Measurements from ENCODE around the gene DAPK1.

DAPK1 gene

DNA sequence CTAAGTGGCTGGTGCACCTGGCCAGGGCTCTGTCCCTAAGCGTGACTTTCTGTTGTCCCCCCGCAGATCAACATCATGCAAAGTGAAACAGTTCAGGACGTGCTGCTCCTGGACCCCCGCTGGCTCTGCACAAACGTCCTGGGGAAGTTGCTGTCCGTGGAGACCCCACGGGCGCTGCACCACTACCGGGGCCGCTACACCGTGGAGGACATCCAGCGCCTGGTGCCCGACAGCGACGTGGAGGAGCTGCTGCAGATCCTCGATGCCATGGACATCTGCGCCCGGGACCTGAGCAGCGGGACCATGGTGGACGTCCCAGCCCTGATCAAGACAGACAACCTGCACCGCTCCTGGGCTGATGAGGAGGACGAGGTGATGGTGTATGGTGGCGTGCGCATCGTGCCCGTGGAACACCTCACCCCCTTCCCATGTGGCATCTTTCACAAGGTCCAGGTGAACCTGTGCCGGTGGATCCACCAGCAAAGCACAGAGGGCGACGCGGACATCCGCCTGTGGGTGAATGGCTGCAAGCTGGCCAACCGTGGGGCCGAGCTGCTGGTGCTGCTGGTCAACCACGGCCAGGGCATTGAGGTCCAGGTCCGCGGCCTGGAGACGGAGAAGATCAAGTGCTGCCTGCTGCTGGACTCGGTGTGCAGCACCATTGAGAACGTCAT lies 208.5 kb downstream of the DAPK1 start:
- TF ChIP-seq EZH2phosphoT487 (IDR thresholded peaks at IDR 0.05; ENCODE audit: low read depth) (no peak), CTCF (IDR thresholded peaks at IDR 0.05; ENCODE audit: low read depth, low read length) (no peak)
- H4K20me1 ChIP-seq (ENCODE audit: insufficient read depth, low read length) = no peaks in the 10 kb centered on the region

DNA sequence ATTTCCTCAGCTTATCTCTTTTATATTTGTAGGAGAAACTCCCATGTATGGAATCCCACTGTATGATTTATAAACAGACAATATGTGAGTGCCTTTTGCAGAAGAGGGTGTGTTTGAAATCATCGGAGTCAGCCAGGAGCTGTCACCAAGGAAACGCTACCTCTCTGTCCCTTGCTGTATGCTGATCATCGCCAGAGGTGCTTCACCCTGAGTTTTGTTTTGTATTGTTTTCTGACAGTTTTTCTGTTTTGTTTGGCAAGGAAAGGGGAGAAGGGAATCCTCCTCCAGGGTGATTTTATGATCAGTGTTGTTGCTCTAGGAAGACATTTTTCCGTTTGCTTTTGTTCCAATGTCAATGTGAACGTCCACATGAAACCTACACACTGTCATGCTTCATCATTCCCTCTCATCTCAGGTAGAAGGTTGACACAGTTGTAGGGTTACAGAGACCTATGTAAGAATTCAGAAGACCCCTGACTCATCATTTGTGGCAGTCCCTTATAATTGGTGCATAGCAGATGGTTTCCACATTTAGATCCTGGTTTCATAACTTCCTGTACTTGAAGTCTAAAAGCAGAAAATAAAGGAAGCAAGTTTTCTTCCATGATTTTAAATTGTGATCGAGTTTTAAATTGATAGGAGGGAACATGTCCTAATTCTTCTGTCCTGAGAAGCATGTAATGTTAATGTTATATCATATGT lies 210.3 kb downstream of the DAPK1 start:
- Histone ChIP-seq H3K4me2 (ENCODE audit: low read length) (no peak overlapping the region), H3K4me1 (ENCODE audit: low read length) (no peaks in the 10 kb centered on the region), H2AFZ (ENCODE audit: low read depth, low read length) (no peak overlapping the region), H3K9me3 (ENCODE audit: insufficient read depth, low read length) (no peaks in the 10 kb centered on the region), H3K27ac (ENCODE audit: low read length) (no peak overlapping the region), H3K27me3 (ENCODE audit: low read depth, low read length) (no peaks in the 10 kb centered on the region), H3K4me3 (ENCODE audit: low read length) (no peak overlapping the region), H3K9ac (ENCODE audit: low read length) (no peak overlapping the region), H4K20me1 (ENCODE audit: insufficient read depth, low read length) (no peaks in the 10 kb centered on the region), H3K36me3 (replicated peaks; ENCODE audit: low read depth, low read length) (no peaks in the 10 kb centered on the region), H3K79me2 (ENCODE audit: low read length) (no peaks in the 10 kb centered on the region)
- no peak for TF ChIP-seq CTCF (IDR thresholded peaks at IDR 0.05; ENCODE audit: low read depth, low read length)
- no peak for TF ChIP-seq EZH2phosphoT487 (IDR thresholded peaks at IDR 0.05; ENCODE audit: low read depth)

More for the DNA sequence above, 208.5 kb downstream of the DAPK1 start:
- H3K4me3 ChIP-seq (ENCODE audit: low read length) = no peak overlapping the region
- no peak overlapping the region for H3K27ac ChIP-seq (ENCODE audit: low read length)
- no peaks in the 10 kb centered on the region for H3K9me3 ChIP-seq (ENCODE audit: insufficient read depth, low read length)
- no peaks in the 10 kb centered on the region for H3K79me2 ChIP-seq (ENCODE audit: low read length)
- no peak overlapping the region for H3K4me2 ChIP-seq (ENCODE audit: low read length)
- H3K4me1 ChIP-seq (ENCODE audit: low read length) = no peaks in the 10 kb centered on the region
- no peaks in the 10 kb centered on the region for H3K36me3 ChIP-seq (replicated peaks; ENCODE audit: low read depth, low read length)
- H3K27me3 ChIP-seq (ENCODE audit: low read depth, low read length) = no peaks in the 10 kb centered on the region
- H3K9ac ChIP-seq (ENCODE audit: low read length) = no peak overlapping the region
- H2AFZ ChIP-seq (ENCODE audit: low read depth, low read length) = no peak overlapping the region

DNA sequence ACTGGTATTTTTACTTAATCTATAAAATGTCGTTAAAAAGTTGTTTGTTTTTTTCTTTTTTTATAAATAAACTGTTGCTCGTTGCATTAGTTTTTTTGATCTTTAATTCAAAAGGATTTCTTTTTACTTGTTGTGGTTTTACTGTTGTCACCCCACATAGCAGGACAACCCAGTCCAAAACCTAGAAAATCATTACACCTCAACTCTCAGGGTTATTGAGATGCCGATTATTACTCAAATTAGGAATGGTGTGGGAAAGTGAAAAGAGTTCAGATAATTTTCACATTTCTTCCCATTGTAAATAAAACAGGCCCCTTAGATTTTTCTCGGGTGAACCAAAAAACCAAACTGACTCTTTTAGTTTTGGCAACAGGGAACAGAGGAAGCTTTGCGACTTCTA lies 210.9 kb downstream of the DAPK1 start:
- H3K9me3 ChIP-seq (ENCODE audit: insufficient read depth, low read length) = no peaks in the 10 kb centered on the region
- H3K36me3 ChIP-seq (replicated peaks; ENCODE audit: low read depth, low read length) = no peaks in the 10 kb centered on the region
- H3K27ac ChIP-seq (ENCODE audit: low read length) = no peak overlapping the region
- no peaks in the 10 kb centered on the region for H4K20me1 ChIP-seq (ENCODE audit: insufficient read depth, low read length)
- no peak overlapping the region for H2AFZ ChIP-seq (ENCODE audit: low read depth, low read length)
- no peaks in the 10 kb centered on the region for H3K27me3 ChIP-seq (ENCODE audit: low read depth, low read length)
- no peaks in the 10 kb centered on the region for H3K79me2 ChIP-seq (ENCODE audit: low read length)
- TF ChIP-seq EZH2phosphoT487 (IDR thresholded peaks at IDR 0.05; ENCODE audit: low read depth) = no peak
- no peak overlapping the region for H3K4me3 ChIP-seq (ENCODE audit: low read length)
- H3K4me2 ChIP-seq (ENCODE audit: low read length) = no peak overlapping the region
- no peaks in the 10 kb centered on the region for H3K4me1 ChIP-seq (ENCODE audit: low read length)
- H3K9ac ChIP-seq (ENCODE audit: low read length) = no peak overlapping the region

DNA sequence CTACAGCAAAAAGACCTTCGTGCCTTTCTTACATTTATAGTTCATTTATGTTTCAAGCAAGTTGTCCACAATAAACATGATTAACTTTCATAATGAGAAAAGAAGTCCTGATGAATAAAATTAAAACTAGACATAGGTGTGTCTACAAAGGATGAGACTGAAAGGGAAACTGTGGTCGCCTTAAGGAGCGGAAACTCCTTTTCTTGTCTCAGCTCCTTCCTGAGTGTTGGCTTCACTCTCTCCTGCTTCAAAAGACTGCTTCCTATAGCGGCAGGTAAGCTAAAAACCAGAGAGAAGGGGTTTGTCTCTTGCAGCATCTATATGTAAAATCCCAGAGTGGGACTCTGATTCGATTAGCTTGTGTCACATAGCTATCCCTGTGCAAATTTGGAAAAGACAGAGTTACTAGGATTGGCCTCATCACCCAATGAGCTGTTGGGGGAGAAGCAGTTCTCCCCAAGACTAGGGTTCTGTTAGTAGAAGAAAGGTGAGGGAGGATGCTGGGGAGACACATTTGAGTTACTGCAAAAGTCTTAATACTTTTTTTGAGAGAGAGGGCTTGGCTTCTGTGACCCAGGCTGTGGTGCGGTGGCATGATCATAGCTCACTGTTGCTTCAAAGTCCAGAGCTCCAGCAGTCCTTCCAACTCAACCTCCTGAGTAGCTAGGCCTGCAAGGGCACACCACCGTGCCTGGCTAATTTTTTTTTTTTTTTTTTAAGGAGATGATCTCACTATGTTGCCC lies 211.5 kb downstream of the DAPK1 start:
- H3K27me3 ChIP-seq (ENCODE audit: low read depth, low read length) = no peaks in the 10 kb centered on the region
- H3K9ac ChIP-seq (ENCODE audit: low read length) = no peak overlapping the region
- no peaks in the 10 kb centered on the region for H3K9me3 ChIP-seq (ENCODE audit: insufficient read depth, low read length)
- H3K36me3 ChIP-seq (replicated peaks; ENCODE audit: low read depth, low read length) = no peaks in the 10 kb centered on the region
- no peak overlapping the region for H3K4me2 ChIP-seq (ENCODE audit: low read length)
- H3K27ac ChIP-seq (ENCODE audit: low read length) = no peak overlapping the region
- no peaks in the 10 kb centered on the region for H3K4me1 ChIP-seq (ENCODE audit: low read length)
- no peak overlapping the region for H2AFZ ChIP-seq (ENCODE audit: low read depth, low read length)
- no peaks in the 10 kb centered on the region for H3K79me2 ChIP-seq (ENCODE audit: low read length)
- TF ChIP-seq EZH2phosphoT487 (IDR thresholded peaks at IDR 0.05; ENCODE audit: low read depth) = no peak
- no peak for TF ChIP-seq CTCF (IDR thresholded peaks at IDR 0.05; ENCODE audit: low read depth, low read length)
- no peaks in the 10 kb centered on the region for H4K20me1 ChIP-seq (ENCODE audit: insufficient read depth, low read length)
- no peak overlapping the region for H3K4me3 ChIP-seq (ENCODE audit: low read length)
